Endothelial cell of umbilical vein (primary cell): Measurements from ENCODE around the gene DUSP28. TPM values are rescaled to one million over a fixed set of nuclear protein-coding genes. Genes with fewer than 3 reads are reported as not detected.

Experiments
- Bru-seq: library from RNA; stranded (reverse); fragments of 400-500 nt; gene quantifications from one replicate; lab custom pipeline; 2021; lab: Mats Ljungman, UMichigan
- BruChase-seq, 2 experiments: library from RNA; stranded (reverse); fragments of 400-500 nt; gene quantifications; one replicate each; lab custom pipeline; 2021; lab: Mats Ljungman, UMichigan
- BruUV-seq: library from RNA; stranded (reverse); fragments of 400-500 nt; replicated peaks from 2 replicates; lab custom pipeline; 2021; lab: Mats Ljungman, UMichigan
- CTCF ChIA-PET: fragments of 300-600, 350-600 bp; sonication (Branson Sonifier 250); formaldehyde crosslinking; loops from one replicate; lab custom pipeline; 2021; ENCODE audit warnings: antibody characterized with exemption, inconsistent platforms; lab: Charles Lee
- POLR2A ChIA-PET: fragments of 300-600, 350-600 bp; sonication (Branson Sonifier 250); formaldehyde crosslinking; loops from one replicate; lab custom pipeline; 2021; ENCODE audit warnings: antibody characterized with exemption, inconsistent platforms; lab: Charles Lee
- DNase-seq: peaks from one replicate; pipeline ENCODE4 v3.0.0-alpha.2; 2011; ENCODE audit warnings: low read depth, low spot score
- FAIRE-seq: peaks from 2 replicates; lab custom pipeline; 2011; peaks lifted over from hg19 to GRCh38; lab: Jason Lieb, UNC
- H2AFZ ChIP-seq: 2 replicates; pipeline ENCODE4 v1.6.0; 2012; ENCODE audit warnings: low read depth, low read length, control low read depth, inconsistent platforms
- H3K27ac ChIP-seq: 2 replicates; pipeline ENCODE4 v1.5.1; 2011; ENCODE audit warnings: low read depth, mild to moderate bottlenecking, control low read depth, low read length, moderate library complexity; ENCODE audit not compliant: insufficient read depth
- H3K27me3 ChIP-seq, 2 experiments: 2 replicates each; pipeline versions ENCODE4 v1.6.0 to v1.6.1; 2011; ENCODE audit warnings: low read length in 2 of 2, mixed read lengths in 1 of 2; ENCODE audit not compliant: control insufficient read depth in 2 of 2, insufficient read depth in 2 of 2
- H3K36me3 ChIP-seq, 2 experiments: 2 replicates in 1 of 2; 3 replicates in 1 of 2; pipeline ENCODE4 v1.5.1; 2011; ENCODE audit warnings: low read length in 2 of 2, mild to moderate bottlenecking in 1 of 2, moderate library complexity in 1 of 2; ENCODE audit not compliant: control insufficient read depth in 2 of 2, insufficient read depth in 2 of 2; ENCODE audit errors: extremely low read depth in 1 of 2
- H3K4me1 ChIP-seq: 3 replicates; pipeline ENCODE4 v1.5.1; 2011; ENCODE audit warnings: mild to moderate bottlenecking, low read length; ENCODE audit not compliant: control insufficient read depth, insufficient read depth; ENCODE audit errors: extremely low read depth
- H3K4me2 ChIP-seq: 2 replicates; pipeline ENCODE4 v1.6.1; 2011; ENCODE audit warnings: low read length, control low read depth, mixed read lengths; ENCODE audit not compliant: insufficient read depth
- H3K4me3 ChIP-seq, 3 experiments: fragments of 200-600 bp in 1 of 3; sonication (generic), shearing (Covaris generic) in 1 of 3; replicated peaks in 1 of 3; 2 replicates each; pipeline ENCODE4 v1.5.1; 2011 to 2016; ENCODE audit warnings: control low read depth in 3 of 3, low read length in 3 of 3, mild to moderate bottlenecking in 2 of 3, inconsistent platforms in 1 of 3, low read depth in 1 of 3, moderate library complexity in 1 of 3; ENCODE audit not compliant: insufficient read depth in 1 of 3
- H3K79me2 ChIP-seq: 2 replicates; pipeline ENCODE4 v1.6.0; 2012; ENCODE audit warnings: low read length, inconsistent platforms; ENCODE audit not compliant: control insufficient read depth, insufficient read depth
- H3K9ac ChIP-seq: replicated peaks from 2 replicates; pipeline ENCODE3; 2011; ENCODE audit warnings: low read length, control low read depth; ENCODE audit not compliant: insufficient read depth; ENCODE audit errors: extremely low read depth
- H3K9me1 ChIP-seq: replicated peaks from 3 replicates; pipeline ENCODE4 v1.6.0; 2011; ENCODE audit warnings: mild to moderate bottlenecking, low read length; ENCODE audit not compliant: control insufficient read depth, insufficient read depth; ENCODE audit errors: extremely low read depth
- H3K9me3 ChIP-seq: replicated peaks from 2 replicates; pipeline ENCODE4 v1.5.1; 2012; ENCODE audit warnings: low read length, inconsistent platforms; ENCODE audit not compliant: control insufficient read depth, insufficient read depth
- H4K20me1 ChIP-seq: replicated peaks from 2 replicates; pipeline ENCODE3; 2011; ENCODE audit warnings: mild to moderate bottlenecking, low read length; ENCODE audit not compliant: control insufficient read depth, insufficient read depth; ENCODE audit errors: extremely low read depth
- CTCF ChIP-seq, 2 donors: IDR thresholded peaks; 1 replicate in 1 of 2; 2 replicates in 1 of 2; pipeline ENCODE4 v1.5.1; 2011; ENCODE audit warnings: low read length in 2 of 2, mild to moderate bottlenecking in 2 of 2, moderate library complexity in 2 of 2, control low read depth in 1 of 2, inconsistent platforms in 1 of 2, low read depth in 1 of 2; ENCODE audit not compliant: insufficient read depth in 1 of 2; ENCODE audit errors: extremely low read depth in 1 of 2
- EZH2 ChIP-seq: IDR thresholded peaks from 2 replicates; pipeline ENCODE4 v1.6.1; 2012; ENCODE audit warnings: borderline replicate concordance, low read depth, mild to moderate bottlenecking, moderate library complexity, low read length, inconsistent platforms; ENCODE audit not compliant: severe bottlenecking
- FOS ChIP-seq: IDR thresholded peaks from 2 replicates; pipeline ENCODE4 v1.6.1; 2011; ENCODE audit warnings: mild to moderate bottlenecking, low read length, moderate library complexity, borderline replicate concordance; ENCODE audit not compliant: insufficient read depth
- GATA2 ChIP-seq: IDR thresholded peaks from 2 replicates; pipeline ENCODE4 v1.7.0; 2011; ENCODE audit warnings: low read depth, mild to moderate bottlenecking, moderate library complexity, mixed read lengths, low read length; ENCODE audit not compliant: insufficient read length, insufficient read depth
- MAX ChIP-seq: IDR thresholded peaks from 2 replicates; pipeline ENCODE4 v1.6.1; 2011; ENCODE audit not compliant: insufficient read depth, insufficient read length
- MYC ChIP-seq: IDR thresholded peaks from one replicate; pipeline ENCODE4 v1.6.1; 2011; ENCODE audit warnings: mild to moderate bottlenecking, low read depth, low read length
- POLR2A ChIP-seq: IDR thresholded peaks from 2 replicates; pipeline ENCODE4 v1.6.1; 2012; ENCODE audit warnings: low read depth, mild to moderate bottlenecking, control low read depth, low read length
- POLR2AphosphoS5 ChIP-seq: IDR thresholded peaks from 2 replicates; pipeline ENCODE4 v1.6.1; 2012; ENCODE audit warnings: low read depth, mild to moderate bottlenecking, control low read depth, low read length, moderate library complexity; ENCODE audit not compliant: insufficient read depth
- dilution Hi-C: fragments of 300-500 bp; cut with MboI; formaldehyde crosslinking; loops from one replicate; pipeline ENCODE4 v1.15.0; 2019; ENCODE audit warnings: low sequenced_read_pairs; ENCODE audit not compliant: extremely low pct_ligation_motif_present
- intact Hi-C: fragments of 100-400 bp; cut with micrococcal nuclease; formaldehyde crosslinking; loops from one replicate; pipeline ENCODE4 v1.10.0; 2022
- long read RNA-seq: library from polyadenylated mRNA; stranded (forward); transcript quantifications from one replicate; pipeline ENCODE4 v2.0.0, GENCODE V29; 2021
- polyA minus RNA-seq, 3 experiments: library from RNA; depleted of rRNA, polyadenylated mRNA; stranded (reverse); fragments of >200 nt; gene quantifications; 1 replicate in 1 of 3; 2 replicates in 2 of 3; pipeline ENCODE4 v1.2.3, GENCODE V29; 2011
- polyA plus RNA-seq, 4 experiments: library from polyadenylated mRNA; depleted of rRNA in 3 of 4; stranded (reverse) in 3 of 4; unstranded in 1 of 4; fragments of >200 nt; gene quantifications; 2 replicates each; pipeline versions ENCODE4 v1.2.1 to v1.2.3, GENCODE V29; 2011 to 2012; ENCODE audit warnings: missing spikeins in 1 of 4
- total RNA-seq: library from RNA; stranded (reverse); gene quantifications from 2 replicates; pipeline ENCODE4 v1.2.3, GENCODE V29; 2021

Gene DUSP28
- total RNA-seq, result 2.1 and 2.2 TPM in 2 replicates
- polyA plus RNA-seq, result 4.3 and 5.7 TPM in 2 replicates
- polyA plus RNA-seq (2011; cell fraction: cytosol; rRNA removed), result 2.2 and 3.2 TPM in 2 replicates
- polyA plus RNA-seq (2011; cell fraction: nucleus; rRNA removed), result 3.0 and 3.8 TPM in 2 replicates
- 3.0 and 3.8 TPM in 2 replicates for polyA plus RNA-seq (2012)
- 1.4 and 4.7 TPM in 2 replicates for polyA minus RNA-seq
- polyA minus RNA-seq (2011; cell fraction: cytosol; rRNA and poly(A)+ RNA removed), result 0.51 TPM
- 3.1 and 4.6 TPM in 2 replicates for polyA minus RNA-seq (2011; cell fraction: nucleus; rRNA and poly(A)+ RNA removed)
- percentile 63 among the genes with signal in this experiment for Bru-seq, nascent RNA
- percentile 47 among the genes with signal in this experiment for BruChase-seq, experiment 1, labeled RNA remaining after a 6-hour chase
- percentile 52 among the genes with signal in this experiment for BruChase-seq, experiment 2, labeled RNA remaining after a 2-hour chase
- long read RNA-seq, partial matches to known transcripts, result 1 of 10 reads
- long read RNA-seq, other reads (novel, unspliced or antisense), result 3 of 10 reads

GRCh38 chr2:240560084-240560479 lies at the start of gene DUSP28:
Gene DUSP28, plus strand, starts transcription at chr2:240560357. Its CDS starts 328 bp downstream, at chr2:240560685.
- FAIRE-seq (peak; percentile 89), DNase-seq (peak; percentile 89)
- Histone ChIP-seq H3K4me1 (peaks cover 34% of the 10 kb centered on the region), H3K9ac (peak within 1 kb of the TSS; percentile 80), H3K9me1 (no peaks in the 10 kb centered on the region), H3K27ac (peak within 1 kb of the TSS; percentile 77), H4K20me1 (no peaks in the 10 kb centered on the region), H3K36me3 (no peaks in the 10 kb centered on the region), H3K79me2 (peaks cover 13% of the 10 kb centered on the region), H3K4me2 (peak within 1 kb of the TSS; percentile 83), H2AFZ (peak within 1 kb of the TSS; percentile 23), H3K9me3 (no peaks in the 10 kb centered on the region), H3K4me3 (peak within 1 kb of the TSS; percentile 42 to 66 (median 61)), H3K27me3 (no peaks in the 10 kb centered on the region)
- ChIA-PET POLR2A (no interaction called here), CTCF (interaction anchor here (0.9 to 4.3 kb wide), 5 partner anchors 22 to 280 kb away, joined by 3 to 22 read pairs (median 7); partner anchors contain the start of gene CAPN10)
- intact Hi-C loops (loop anchor here (1.0 to 10.0 kb wide), 7 partner anchors 8 to 757 kb away; partner anchors contain the start of genes CAPN10, HDLBP, RNPEPL1 and SEPTIN2), dilution Hi-C loops (no loop called here)
- TF ChIP-seq POLR2AphosphoS5, result peak; percentile 80
- TF ChIP-seq GATA2, result no peak
- peak; percentile 86 for TF ChIP-seq MYC
- TF ChIP-seq MAX, result peak; percentile 89
- TF ChIP-seq EZH2, result no peak
- peak; percentile 75 for TF ChIP-seq POLR2A
- TF ChIP-seq FOS, result no peak
- TF ChIP-seq CTCF (IDR thresholded peaks at IDR 0.05; ENCODE audit: extremely low read depth in 1 of 2, insufficient read depth in 1 of 2, low read depth in 1 of 2, low read length in 2 of 2), result no peak
- no TSS peak for BruUV-seq
